ENCODE data around the gene KRT77.

- no peak for TF ChIP-seq CTCF (IDR thresholded peaks at IDR 0.05)
- no peak for TF ChIP-seq POLR2A (IDR thresholded peaks at IDR 0.05)
- no peak for TF ChIP-seq EP300 (IDR thresholded peaks at IDR 0.05)
- TF ChIP-seq POLR2AphosphoS5 (IDR thresholded peaks at IDR 0.05): no peak
Measured at GRCh38 chr12:52728374-52728773, 25.1 kb upstream of the KRT77 start.
